WTC11 (cell line): ENCODE data around the gene WBP2NL.

ENCODE experiments used
- NFE2L1 ChIP-seq: sonication (generic); formaldehyde crosslinking; IDR thresholded peaks from 2 replicates; pipeline ENCODE4 v1.8.1; 2023; ENCODE audit warnings: missing genetic modification reagents
- TF ChIP-seq, protein P1 (sequence below): fragments of 200-600 bp; IDR thresholded peaks from 2 replicates; pipeline ENCODE4 v1.8.0; 2022; ENCODE audit warnings: antibody characterized with exemption

DNA sequence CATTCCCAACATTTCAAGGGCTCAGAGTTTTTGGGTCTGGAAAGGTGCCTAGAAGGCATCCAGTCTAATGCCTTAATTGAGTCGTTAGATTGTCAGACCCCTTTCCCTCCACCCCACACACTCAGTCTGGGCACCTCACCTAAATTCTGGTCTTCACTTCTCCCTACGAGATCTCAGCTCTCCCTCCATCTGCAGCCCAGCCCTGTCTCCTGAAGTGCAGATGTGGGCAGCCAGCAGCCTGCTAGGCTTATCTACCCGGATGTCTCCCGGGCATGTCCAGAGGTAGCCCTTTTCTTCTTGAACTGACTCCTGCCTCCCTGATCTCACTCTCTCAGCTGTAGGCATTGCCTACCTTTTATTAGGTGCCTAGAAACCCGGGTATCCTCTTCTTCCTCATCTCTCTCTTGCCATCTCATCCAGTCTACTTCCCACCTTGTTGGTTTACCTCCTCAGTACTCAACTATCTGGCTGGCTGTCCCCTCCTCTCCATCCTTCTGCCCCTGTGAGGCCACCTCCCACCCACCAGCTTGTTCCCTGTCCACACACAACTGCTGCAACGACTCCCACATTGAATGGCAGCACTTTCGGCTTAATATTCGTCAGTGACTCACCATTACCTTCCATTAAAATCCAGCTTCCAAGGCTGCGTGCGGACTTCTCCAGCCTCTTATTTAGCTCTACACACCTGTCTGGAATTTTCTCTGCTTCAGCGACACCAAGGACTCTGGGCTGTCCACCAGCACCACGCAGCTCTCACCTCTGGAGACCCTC lies 23.1 kb upstream of the WBP2NL start:
- TF ChIP-seq, protein P1, sequence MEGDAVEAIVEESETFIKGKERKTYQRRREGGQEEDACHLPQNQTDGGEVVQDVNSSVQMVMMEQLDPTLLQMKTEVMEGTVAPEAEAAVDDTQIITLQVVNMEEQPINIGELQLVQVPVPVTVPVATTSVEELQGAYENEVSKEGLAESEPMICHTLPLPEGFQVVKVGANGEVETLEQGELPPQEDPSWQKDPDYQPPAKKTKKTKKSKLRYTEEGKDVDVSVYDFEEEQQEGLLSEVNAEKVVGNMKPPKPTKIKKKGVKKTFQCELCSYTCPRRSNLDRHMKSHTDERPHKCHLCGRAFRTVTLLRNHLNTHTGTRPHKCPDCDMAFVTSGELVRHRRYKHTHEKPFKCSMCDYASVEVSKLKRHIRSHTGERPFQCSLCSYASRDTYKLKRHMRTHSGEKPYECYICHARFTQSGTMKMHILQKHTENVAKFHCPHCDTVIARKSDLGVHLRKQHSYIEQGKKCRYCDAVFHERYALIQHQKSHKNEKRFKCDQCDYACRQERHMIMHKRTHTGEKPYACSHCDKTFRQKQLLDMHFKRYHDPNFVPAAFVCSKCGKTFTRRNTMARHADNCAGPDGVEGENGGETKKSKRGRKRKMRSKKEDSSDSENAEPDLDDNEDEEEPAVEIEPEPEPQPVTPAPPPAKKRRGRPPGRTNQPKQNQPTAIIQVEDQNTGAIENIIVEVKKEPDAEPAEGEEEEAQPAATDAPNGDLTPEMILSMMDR, result no peak
- TF ChIP-seq NFE2L1, result no peak
